ENCODE results near the gene ADARB1. TPM values are rescaled to one million over a fixed set of nuclear protein-coding genes. Genes with fewer than 3 reads are reported as not detected.

ADARB1 gene
- total and polyA plus RNA-seq, 9 donors: 6.0 to 23.7 (median 16.3) TPM

DNA sequence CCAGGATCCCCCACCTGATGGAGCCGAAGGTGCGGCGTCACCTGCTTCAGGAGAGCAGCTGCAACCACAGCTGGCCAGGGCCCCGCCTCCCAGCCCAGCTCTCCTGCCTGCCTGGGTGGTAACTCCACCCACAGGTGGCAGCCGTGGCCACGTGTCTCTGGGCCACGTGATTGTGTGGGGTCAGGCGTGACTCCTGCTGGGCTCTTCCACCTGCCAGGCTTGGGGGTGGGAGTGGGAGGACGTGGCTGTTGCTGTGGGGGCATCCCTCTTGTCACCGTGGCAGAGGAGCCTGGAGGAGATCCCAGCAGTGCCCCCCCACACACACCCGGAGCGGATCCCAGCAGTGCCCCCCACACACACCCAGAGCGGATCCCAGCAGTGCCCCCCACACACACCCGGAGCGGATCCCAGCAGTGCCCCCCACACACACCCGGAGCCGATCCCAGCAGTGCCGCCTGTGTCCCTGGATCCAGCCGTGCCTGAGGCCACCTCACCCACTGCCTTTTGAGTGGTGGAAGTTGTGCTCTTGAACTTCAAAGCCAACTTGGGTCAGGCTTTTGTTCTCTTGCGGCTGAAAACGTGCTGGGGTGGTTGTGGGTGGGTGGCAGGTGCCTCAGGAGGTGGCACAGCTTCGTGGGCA is 181.1 kb downstream of the ADARB1 start:
- intact Hi-C loops (cut with DNase I): no loop called here
- peak in 2 of 5 donors; percentile 12 to 14 for DNase-seq

DNA sequence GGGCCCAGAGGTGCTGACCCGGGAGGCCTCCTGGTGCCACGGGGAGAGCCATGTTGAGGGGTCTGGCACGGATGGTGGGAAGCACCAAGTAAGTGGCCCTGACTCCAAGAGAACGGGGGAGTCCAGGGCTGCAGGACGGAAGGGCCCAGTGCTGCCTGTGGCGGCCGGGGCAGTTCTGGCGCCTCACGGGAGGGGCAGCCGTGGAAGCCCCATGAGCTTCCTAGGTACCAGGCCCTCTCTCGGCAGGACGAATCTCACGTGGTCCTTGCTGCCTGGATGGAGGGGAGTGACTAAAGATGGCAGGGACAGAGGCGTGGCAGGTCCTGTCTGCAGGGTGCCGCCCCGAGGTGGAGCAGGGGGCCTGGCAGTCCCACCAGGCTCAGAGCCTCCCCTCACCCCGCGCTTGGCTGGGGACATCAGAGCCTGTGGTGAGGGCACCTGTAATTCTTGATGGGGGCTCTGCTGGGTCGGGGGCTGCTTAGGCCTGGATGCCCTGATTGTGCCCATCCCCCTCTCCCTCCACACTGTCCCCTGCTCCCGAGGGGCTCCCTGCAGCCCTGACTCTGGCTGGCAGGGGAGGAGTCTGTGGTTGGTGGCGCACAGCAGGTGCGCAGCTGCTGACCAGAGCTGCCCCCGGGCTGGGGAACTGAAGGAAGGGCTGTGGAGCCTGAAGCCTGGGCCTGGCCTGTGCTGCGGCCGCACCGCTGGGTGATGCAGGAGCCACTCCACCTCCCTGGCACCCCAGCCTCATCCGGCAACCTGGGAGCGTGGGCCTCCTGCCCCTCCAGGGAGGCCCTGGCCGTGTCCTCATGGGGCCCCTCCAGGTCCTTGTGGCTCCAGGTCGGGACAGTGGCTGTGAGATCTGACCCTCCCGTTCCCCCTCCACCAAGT is 181.9 kb downstream of the ADARB1 start:
- intact Hi-C loops (cut with DNase I): no loop called here
- Histone ChIP-seq H3K27me3 (no peaks in the 10 kb centered on the region), H3K4me1 (ENCODE audit: insufficient read depth) (peaks cover 6% of the 10 kb centered on the region), H3K9me3 (no peaks in the 10 kb centered on the region), H3K36me3 (no peaks in the 10 kb centered on the region), H3K27ac (no peak overlapping the region), H3K4me3 (no peak overlapping the region)
- WGBS, 3 donors: 83 to 88% (median 85%) methylated on average over 31 of the region's 31 CpGs
- peak in 1 of 5 donors; percentile 13 for DNase-seq
- TF ChIP-seq POLR2A (IDR thresholded peaks at IDR 0.05) (no peak), EP300 (IDR thresholded peaks at IDR 0.05) (no peak), CTCF (IDR thresholded peaks at IDR 0.05) (no peak)

More for the DNA sequence above, 181.1 kb downstream of the ADARB1 start:
- Histone ChIP-seq H3K9me3 (no peaks in the 10 kb centered on the region), H3K4me1 (ENCODE audit: insufficient read depth) (peaks cover 6% of the 10 kb centered on the region), H3K27ac (no peak overlapping the region), H3K4me3 (no peak overlapping the region), H3K27me3 (no peaks in the 10 kb centered on the region), H3K36me3 (no peaks in the 10 kb centered on the region)
- TF ChIP-seq EP300 (IDR thresholded peaks at IDR 0.05) (no peak), CTCF (IDR thresholded peaks at IDR 0.05) (no peak), POLR2A (IDR thresholded peaks at IDR 0.05) (no peak)
- WGBS, 3 donors: 69 to 76% (median 75%) methylated on average over 15 to 22 of the region's 22 CpGs

- Histone ChIP-seq H3K9me3 (no peaks in the 10 kb centered on the region), H3K4me1 (ENCODE audit: insufficient read depth) (peaks cover 6% of the 10 kb centered on the region), H3K27me3 (no peaks in the 10 kb centered on the region), H3K36me3 (no peaks in the 10 kb centered on the region), H3K27ac (no peak overlapping the region), H3K4me3 (no peak overlapping the region)
- no peak for TF ChIP-seq CTCF (IDR thresholded peaks at IDR 0.05)
- no peak for TF ChIP-seq POLR2A (IDR thresholded peaks at IDR 0.05)
- no peak for TF ChIP-seq EP300 (IDR thresholded peaks at IDR 0.05)
- intact Hi-C loops (cut with DNase I): no loop called here
- WGBS, 3 donors: 41 to 47% (median 42%) methylated on average over 26 to 27 of the region's 27 CpGs
- DNase-seq: peak in 1 of 5 donors; percentile 15
These were observed 182.7 kb downstream of the ADARB1 start for GRCh38 chr21:45256912-45257672.

DNA sequence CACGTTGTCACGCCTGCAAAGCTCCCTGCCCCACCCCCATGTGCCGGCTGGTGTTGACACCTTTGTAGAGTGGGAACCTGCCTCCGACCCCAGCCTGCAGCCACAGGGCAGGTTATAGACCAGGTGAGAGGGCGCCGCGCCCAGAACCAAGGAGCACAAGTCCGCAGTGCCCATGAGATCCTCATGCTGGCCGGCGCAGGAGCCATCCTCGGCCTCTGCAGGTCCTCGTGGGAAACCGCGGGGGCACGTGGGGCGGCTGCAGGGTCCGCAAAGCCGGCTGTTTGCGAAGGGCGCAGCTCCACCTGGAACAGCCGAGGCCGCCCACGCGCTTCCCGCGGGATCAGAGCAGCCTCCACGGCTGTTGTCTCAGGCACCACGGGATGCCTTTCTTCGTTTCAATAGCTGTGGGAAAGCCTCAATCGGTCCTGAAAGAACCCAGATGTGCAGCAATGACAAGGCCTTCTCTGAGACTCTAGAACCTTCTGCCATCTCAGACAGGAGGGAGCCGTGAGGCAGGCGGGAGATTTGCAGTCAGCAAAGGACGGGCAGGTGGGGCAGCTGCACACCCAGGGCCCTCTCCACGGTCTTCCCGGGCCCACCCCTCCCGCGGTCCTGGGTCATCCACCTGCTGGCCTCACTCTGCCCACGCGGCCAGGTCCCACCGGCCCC is 183.4 kb downstream of the ADARB1 start:
- WGBS, 3 donors: 57 to 71% (median 66%) methylated on average over 39 to 40 of the region's 40 CpGs
- peak in 2 of 5 donors; percentile 16 to 17 for DNase-seq
- no peaks in the 10 kb centered on the region for H3K27me3 ChIP-seq
- intact Hi-C loops (cut with DNase I): no loop called here
- H3K36me3 ChIP-seq: no peaks in the 10 kb centered on the region
- no peaks in the 10 kb centered on the region for H3K9me3 ChIP-seq
- H3K27ac ChIP-seq: no peak overlapping the region
- H3K4me1 ChIP-seq (ENCODE audit: insufficient read depth): peaks cover 6% of the 10 kb centered on the region
- TF ChIP-seq EP300 (IDR thresholded peaks at IDR 0.05) (no peak), CTCF (IDR thresholded peaks at IDR 0.05) (no peak), POLR2A (IDR thresholded peaks at IDR 0.05) (no peak)
- H3K4me3 ChIP-seq: no peak overlapping the region

All from ovary (tissue), 9 donors.